H1 (cell line): Measurements from ENCODE around the gene MAN1A2. TPM values are rescaled to one million over a fixed set of nuclear protein-coding genes. Genes with fewer than 3 reads are reported as not detected.

Experiments
- CEBPB ChIP-seq: IDR thresholded peaks from 2 replicates; pipeline ENCODE4 v1.6.1; 2012; ENCODE audit warnings: low read depth, low read length
- EP300 ChIP-seq, 2 experiments: IDR thresholded peaks; 1 replicate in 1 of 2; 2 replicates in 1 of 2; pipeline ENCODE4 v1.6.1; 2011 to 2012; ENCODE audit warnings: low read depth in 2 of 2, low read length in 2 of 2, mild to moderate bottlenecking in 2 of 2, borderline replicate concordance in 1 of 2, inconsistent platforms in 1 of 2, moderate library complexity in 1 of 2
- EZH2 ChIP-seq: fragments of 200-600 bp; sonication (generic); IDR thresholded peaks from 2 replicates; pipeline ENCODE4 v1.7.1; 2012; ENCODE audit warnings: low read depth, mild to moderate bottlenecking, moderate library complexity, low read length, inconsistent platforms; ENCODE audit not compliant: severe bottlenecking
- GABPA ChIP-seq: IDR thresholded peaks from 2 replicates; pipeline ENCODE4 v1.6.1; 2011; ENCODE audit warnings: mild to moderate bottlenecking, low read length, moderate library complexity, borderline replicate concordance; ENCODE audit not compliant: insufficient read depth
- HDAC2 ChIP-seq, 2 experiments: fragments of 300-600 bp in 1 of 2; sonication (generic) in 1 of 2; IDR thresholded peaks; 2 replicates each; pipeline ENCODE4 v1.6.1; 2011 to 2012; ENCODE audit warnings: low read depth in 2 of 2, low read length in 2 of 2, mild to moderate bottlenecking in 2 of 2, moderate library complexity in 2 of 2, borderline replicate concordance in 1 of 2, inconsistent platforms in 1 of 2
- HDAC6 ChIP-seq: IDR thresholded peaks from one replicate; pipeline ENCODE4 v1.7.1; 2012; ENCODE audit warnings: low read depth, mild to moderate bottlenecking, inconsistent platforms, low read length, moderate library complexity
- SAP30 ChIP-seq: fragments of 300-600 bp; sonication (generic); IDR thresholded peaks from 2 replicates; pipeline ENCODE4 v1.7.1; 2012; ENCODE audit warnings: low read length, moderate library complexity, mild to moderate bottlenecking, inconsistent platforms; ENCODE audit not compliant: insufficient read depth, insufficient replicate concordance
- SIN3A ChIP-seq, 2 experiments: IDR thresholded peaks in 1 of 2; conservative IDR thresholded peaks in 1 of 2; 2 replicates each; pipeline ENCODE4 v1.6.1; 2011 to 2012; ENCODE audit warnings: low read length in 2 of 2, improper control_type of control experiment in 1 of 2, low read depth in 1 of 2, mild to moderate bottlenecking in 1 of 2
- SP1 ChIP-seq: IDR thresholded peaks from 2 replicates; pipeline ENCODE4 v1.6.1; 2011; ENCODE audit warnings: low read depth, low read length
- YY1 ChIP-seq: IDR thresholded peaks from 2 replicates; pipeline ENCODE4 v1.6.1; 2011; ENCODE audit warnings: low read depth, mild to moderate bottlenecking, low read length
- polyA plus RNA-seq, 7 experiments: library from polyadenylated mRNA; depleted of rRNA in 3 of 7; stranded (reverse) in 5 of 7; unstranded in 2 of 7; fragments of >200 nt in 5 of 7; fragments of 200-250 nt in 2 of 7; gene quantifications; 1 replicate in 5 of 7; 2 replicates in 1 of 7; 4 replicates in 1 of 7; pipeline versions ENCODE4 v1.2.1 to v1.2.3, GENCODE V29; 2011 to 2013; ENCODE audit warnings: missing spikeins in 2 of 7, mixed read lengths in 2 of 7
- total RNA-seq: library from RNA; stranded (reverse); fragmentation: NEBNext Ultra II Directional; extraction: Animal tissue kit (Norgen Biotek cat#: 25700); gene quantifications from 2 replicates; pipeline ENCODE4 v1.2.1, GENCODE V29; 2021
- TF ChIP-seq, protein P1 (sequence below): IDR thresholded peaks from 2 replicates; pipeline ENCODE4 v1.6.1; 2012; ENCODE audit warnings: inconsistent platforms
- TF ChIP-seq, protein P2 (sequence below): IDR thresholded peaks from 2 replicates; pipeline ENCODE4 v1.6.1; 2011; ENCODE audit warnings: low read depth, mild to moderate bottlenecking, low read length; ENCODE audit not compliant: insufficient read depth

Gene MAN1A2
- total and polyA plus RNA-seq, 2 of the 8 experiments (the other 6 are each of a cell fraction or from before 2014, with no cell fraction given): 5.5 to 18.8 TPM

DNA sequence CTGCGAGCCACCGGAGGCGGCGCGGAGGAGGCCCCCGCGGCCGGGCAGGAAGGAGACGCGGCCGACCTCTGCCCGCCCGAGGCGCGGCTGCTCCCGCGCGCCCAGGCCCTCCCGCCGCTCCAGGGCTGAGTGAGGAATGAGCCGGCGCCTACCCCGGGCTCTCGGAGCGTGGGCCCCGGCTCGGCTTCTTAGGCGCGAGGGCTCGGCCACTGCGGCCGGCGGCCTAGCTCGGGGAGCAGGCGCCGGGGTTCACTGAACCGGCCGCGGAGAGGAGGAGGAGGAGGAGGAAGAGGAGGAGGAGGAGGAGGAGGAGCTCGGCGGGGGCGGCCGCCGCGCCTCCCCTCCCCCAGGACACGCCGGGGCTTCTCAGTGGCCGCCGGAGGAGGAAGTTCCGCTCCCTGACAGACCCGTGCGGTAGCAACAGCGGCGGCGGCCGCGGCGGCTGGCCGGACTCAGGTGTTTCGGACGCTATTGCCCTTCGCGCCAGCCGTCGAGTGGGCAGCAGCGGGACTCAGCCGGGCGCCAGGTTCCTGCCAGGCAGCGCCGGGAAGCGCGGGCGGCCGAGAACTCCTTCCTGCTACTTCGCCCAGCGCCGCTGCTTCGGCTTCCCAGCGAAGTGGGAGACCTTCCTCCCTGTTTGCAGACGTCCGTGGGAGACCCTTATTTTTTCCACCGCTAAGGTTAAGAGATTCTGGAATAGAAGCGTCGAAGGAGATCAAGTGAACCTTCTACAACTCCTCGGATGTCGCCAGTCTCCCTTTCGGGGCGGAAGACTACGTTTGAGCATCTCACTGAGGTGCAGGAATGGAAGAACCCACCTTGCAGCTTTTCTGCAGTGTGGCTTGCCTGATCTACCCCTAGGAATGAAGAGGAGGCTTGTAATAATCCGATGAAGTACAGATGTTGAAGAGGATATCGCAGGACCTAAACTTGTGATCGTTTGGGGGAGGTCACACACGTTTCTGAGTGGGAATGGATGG, at the start of gene MAN1A2 (continued):
- TF ChIP-seq HDAC2 (IDR thresholded peaks at IDR 0.05; ENCODE audit: borderline replicate concordance in 1 of 2, low read depth in 2 of 2, low read length in 2 of 2) (peak in 1 of 2 experiments; percentile 40; a peak in 1 of 4 replicates), YY1 (no peak), EZH2 (no peak), GABPA (0 out of 2 replicates have a peak, but pooled peaks have one; percentile 39), SP1 (no peak), CEBPB (no peak), EP300 (IDR thresholded peaks at IDR 0.05; ENCODE audit: borderline replicate concordance in 1 of 2, low read depth in 2 of 2, low read length in 2 of 2) (no peak), HDAC6 (no peak), SIN3A (conservative IDR thresholded peaks at IDR 0.05 in 1 of 2, IDR thresholded peaks at IDR 0.05 in 1 of 2; ENCODE audit: low read depth in 1 of 2, low read length in 2 of 2) (peak in 1 of 2 experiments; percentile 73; a peak in 2 of 4 replicates), SAP30 (no peak)
- TF ChIP-seq, protein P1, sequence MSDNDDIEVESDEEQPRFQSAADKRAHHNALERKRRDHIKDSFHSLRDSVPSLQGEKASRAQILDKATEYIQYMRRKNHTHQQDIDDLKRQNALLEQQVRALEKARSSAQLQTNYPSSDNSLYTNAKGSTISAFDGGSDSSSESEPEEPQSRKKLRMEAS: no peak
- TF ChIP-seq, protein P2, sequence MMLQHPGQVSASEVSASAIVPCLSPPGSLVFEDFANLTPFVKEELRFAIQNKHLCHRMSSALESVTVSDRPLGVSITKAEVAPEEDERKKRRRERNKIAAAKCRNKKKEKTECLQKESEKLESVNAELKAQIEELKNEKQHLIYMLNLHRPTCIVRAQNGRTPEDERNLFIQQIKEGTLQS: no peak
